PC-9 (cell line): ENCODE data around the gene RRN3.
"Not testable (repeated sequence)": the region's sequence is repeated elsewhere in the genome, so short reads cannot be mapped to it uniquely, and the experiment has no call there.

ENCODE experiments used
- EZH2 ChIP-seq: fragments of 200-600 bp; sonication (generic); IDR thresholded peaks from 2 replicates; pipeline ENCODE4 v1.8.0; 2017; ENCODE audit warnings: antibody characterized with exemption, low read depth
- TF ChIP-seq, protein P1 (sequence below): fragments of 200-600 bp; sonication (generic); conservative IDR thresholded peaks from 2 replicates; pipeline ENCODE4 v1.6.1; 2017; ENCODE audit warnings: mixed run types, antibody characterized with exemption, mild to moderate bottlenecking, moderate library complexity

DNA sequence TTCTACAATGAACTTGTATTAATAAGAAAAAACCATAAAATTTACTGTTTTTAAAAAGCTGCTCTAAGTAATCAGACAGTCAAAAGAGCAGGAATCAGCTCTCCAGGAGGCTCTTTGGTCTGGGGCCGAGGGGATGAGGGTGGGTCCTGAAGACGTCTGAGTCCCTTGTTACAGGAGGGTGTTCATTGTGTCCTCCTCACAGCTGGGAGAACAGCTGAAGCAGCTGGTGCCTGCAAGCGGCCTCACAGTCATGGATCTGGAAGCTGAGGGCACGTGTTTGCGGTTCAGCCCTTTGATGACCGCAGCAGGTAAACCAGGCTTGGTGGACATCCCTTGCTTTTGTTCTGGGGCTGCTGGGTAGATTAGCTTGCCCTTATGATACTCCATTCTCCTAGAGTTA, 64.3 kb downstream of the RRN3 start:
- TF ChIP-seq, protein P1, sequence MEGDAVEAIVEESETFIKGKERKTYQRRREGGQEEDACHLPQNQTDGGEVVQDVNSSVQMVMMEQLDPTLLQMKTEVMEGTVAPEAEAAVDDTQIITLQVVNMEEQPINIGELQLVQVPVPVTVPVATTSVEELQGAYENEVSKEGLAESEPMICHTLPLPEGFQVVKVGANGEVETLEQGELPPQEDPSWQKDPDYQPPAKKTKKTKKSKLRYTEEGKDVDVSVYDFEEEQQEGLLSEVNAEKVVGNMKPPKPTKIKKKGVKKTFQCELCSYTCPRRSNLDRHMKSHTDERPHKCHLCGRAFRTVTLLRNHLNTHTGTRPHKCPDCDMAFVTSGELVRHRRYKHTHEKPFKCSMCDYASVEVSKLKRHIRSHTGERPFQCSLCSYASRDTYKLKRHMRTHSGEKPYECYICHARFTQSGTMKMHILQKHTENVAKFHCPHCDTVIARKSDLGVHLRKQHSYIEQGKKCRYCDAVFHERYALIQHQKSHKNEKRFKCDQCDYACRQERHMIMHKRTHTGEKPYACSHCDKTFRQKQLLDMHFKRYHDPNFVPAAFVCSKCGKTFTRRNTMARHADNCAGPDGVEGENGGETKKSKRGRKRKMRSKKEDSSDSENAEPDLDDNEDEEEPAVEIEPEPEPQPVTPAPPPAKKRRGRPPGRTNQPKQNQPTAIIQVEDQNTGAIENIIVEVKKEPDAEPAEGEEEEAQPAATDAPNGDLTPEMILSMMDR, result not testable (repeated sequence)
- TF ChIP-seq EZH2, result not testable (repeated sequence)
